ENCODE data around the gene IER5. TPM values are rescaled to one million over a fixed set of nuclear protein-coding genes. Genes with fewer than 3 reads are reported as not detected.

Gene IER5
- total RNA-seq, 4 donors from 2014 or later, result 6.3 to 10.7 (median 8.2) TPM

GRCh38 chr1:181061487-181061886 is 27.0 kb upstream of the IER5 start:
- Histone ChIP-seq H3K27me3 (no peaks in the 10 kb centered on the region), H3K27ac (no peak overlapping the region), H3K4me1 (peaks cover 0 to 6% (median 2%) of the 10 kb centered on the region in 4 donors), H3K9me3 (no peaks in the 10 kb centered on the region), H3K4me3 (no peak overlapping the region), H3K36me3 (no peaks in the 10 kb centered on the region)
- no peak for DNase-seq
- TF ChIP-seq CTCF (IDR thresholded peaks at IDR 0.05), result no peak
- TF ChIP-seq POLR2A (IDR thresholded peaks at IDR 0.05), result no peak

- Histone ChIP-seq H3K4me1 (peaks cover 0 to 6% (median 2%) of the 10 kb centered on the region in 4 donors), H3K9me3 (no peaks in the 10 kb centered on the region), H3K4me3 (peak overlapping the region in 2 of 4 donors; percentile 10 to 27), H3K27ac (peak overlapping the region; percentile 0 to 77 (median 40)), H3K36me3 (no peaks in the 10 kb centered on the region), H3K27me3 (no peaks in the 10 kb centered on the region)
- TF ChIP-seq CTCF (IDR thresholded peaks at IDR 0.05), result no peak
- TF ChIP-seq POLR2A (IDR thresholded peaks at IDR 0.05), result no peak
- peak; percentile 52 to 56 (median 54) for DNase-seq
Measured at GRCh38 chr1:181061891-181062835, 26.3 kb upstream of the IER5 start.

GRCh38 chr1:181062836-181063428 is 25.6 kb upstream of the IER5 start:
- H3K36me3 ChIP-seq, result no peaks in the 10 kb centered on the region
- TF ChIP-seq POLR2A (IDR thresholded peaks at IDR 0.05), result no peak
- H3K27me3 ChIP-seq, result no peaks in the 10 kb centered on the region
- peak in 2 of 3 donors; percentile 38 to 57 for DNase-seq
- peaks cover 0 to 6% (median 2%) of the 10 kb centered on the region in 4 donors for H3K4me1 ChIP-seq
- H3K27ac ChIP-seq, result peak overlapping the region; percentile 0 to 77 (median 40)
- H3K4me3 ChIP-seq, result peak overlapping the region in 2 of 4 donors; percentile 10 to 27
- H3K9me3 ChIP-seq, result no peaks in the 10 kb centered on the region

GRCh38 chr1:181064011-181064623 is 24.4 kb upstream of the IER5 start:
- Histone ChIP-seq H3K9me3 (no peaks in the 10 kb centered on the region), H3K4me1 (peaks cover 0 to 6% (median 2%) of the 10 kb centered on the region in 4 donors), H3K27me3 (no peaks in the 10 kb centered on the region), H3K27ac (no peak overlapping the region), H3K36me3 (no peaks in the 10 kb centered on the region), H3K4me3 (no peak overlapping the region)
- DNase-seq, result no peak
- TF ChIP-seq POLR2A (IDR thresholded peaks at IDR 0.05), result no peak
- no peak for TF ChIP-seq CTCF (IDR thresholded peaks at IDR 0.05)

- H3K9me3 ChIP-seq, result no peaks in the 10 kb centered on the region
- no peak overlapping the region for H3K4me3 ChIP-seq
- DNase-seq, result no peak
- TF ChIP-seq POLR2A (IDR thresholded peaks at IDR 0.05), result no peak
- TF ChIP-seq CTCF (IDR thresholded peaks at IDR 0.05), result no peak
- no peak overlapping the region for H3K27ac ChIP-seq
- H3K36me3 ChIP-seq, result no peaks in the 10 kb centered on the region
- no peaks in the 10 kb centered on the region for H3K27me3 ChIP-seq
- H3K4me1 ChIP-seq, result peaks cover 0 to 6% (median 2%) of the 10 kb centered on the region in 4 donors
Measured at GRCh38 chr1:181064702-181065101, 23.8 kb upstream of the IER5 start.

Data from Peyer's patch (tissue), 4 donors.